D721Med (cell line): ENCODE data around the gene TDP2.

ENCODE experiments used
- DNase-seq: peaks from one replicate; pipeline ENCODE4 v3.0.0; 2011; ENCODE audit warnings: low spot score; ENCODE audit not compliant: insufficient read length
- FAIRE-seq: peaks from 2 replicates; lab custom pipeline; 2011; peaks lifted over from hg19 to GRCh38; lab: Jason Lieb, UNC
- TF ChIP-seq, protein P1 (sequence below): IDR thresholded peaks from 2 replicates; pipeline ENCODE4 v1.5.1; 2012; ENCODE audit warnings: mild to moderate bottlenecking, control low read depth; ENCODE audit not compliant: insufficient read depth; ENCODE audit errors: missing control alignments

The TDP2 gene

DNA sequence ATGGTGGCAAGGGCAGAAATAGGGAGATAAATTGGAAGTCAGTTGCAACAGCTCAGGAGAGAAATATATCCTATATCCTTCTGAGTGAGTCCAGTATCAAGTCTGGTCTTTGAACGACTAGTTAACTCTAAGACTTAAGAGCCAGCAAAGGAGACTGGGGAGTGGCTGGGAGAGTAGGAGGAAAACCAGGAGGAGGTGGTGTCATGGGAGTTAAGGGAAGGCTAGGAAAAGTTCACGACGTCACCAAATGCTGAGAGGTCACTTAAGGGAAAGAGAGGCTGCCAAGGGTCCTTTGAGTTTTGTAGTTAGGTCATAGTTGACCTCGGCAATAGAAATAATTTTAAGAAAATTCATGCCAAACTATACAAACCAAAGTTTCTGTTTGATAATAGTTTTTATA lies 25.3 kb upstream of the TDP2 start:
- FAIRE-seq (no peak), DNase-seq (no peak)
- TF ChIP-seq, protein P1, sequence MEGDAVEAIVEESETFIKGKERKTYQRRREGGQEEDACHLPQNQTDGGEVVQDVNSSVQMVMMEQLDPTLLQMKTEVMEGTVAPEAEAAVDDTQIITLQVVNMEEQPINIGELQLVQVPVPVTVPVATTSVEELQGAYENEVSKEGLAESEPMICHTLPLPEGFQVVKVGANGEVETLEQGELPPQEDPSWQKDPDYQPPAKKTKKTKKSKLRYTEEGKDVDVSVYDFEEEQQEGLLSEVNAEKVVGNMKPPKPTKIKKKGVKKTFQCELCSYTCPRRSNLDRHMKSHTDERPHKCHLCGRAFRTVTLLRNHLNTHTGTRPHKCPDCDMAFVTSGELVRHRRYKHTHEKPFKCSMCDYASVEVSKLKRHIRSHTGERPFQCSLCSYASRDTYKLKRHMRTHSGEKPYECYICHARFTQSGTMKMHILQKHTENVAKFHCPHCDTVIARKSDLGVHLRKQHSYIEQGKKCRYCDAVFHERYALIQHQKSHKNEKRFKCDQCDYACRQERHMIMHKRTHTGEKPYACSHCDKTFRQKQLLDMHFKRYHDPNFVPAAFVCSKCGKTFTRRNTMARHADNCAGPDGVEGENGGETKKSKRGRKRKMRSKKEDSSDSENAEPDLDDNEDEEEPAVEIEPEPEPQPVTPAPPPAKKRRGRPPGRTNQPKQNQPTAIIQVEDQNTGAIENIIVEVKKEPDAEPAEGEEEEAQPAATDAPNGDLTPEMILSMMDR, result no peak

DNA sequence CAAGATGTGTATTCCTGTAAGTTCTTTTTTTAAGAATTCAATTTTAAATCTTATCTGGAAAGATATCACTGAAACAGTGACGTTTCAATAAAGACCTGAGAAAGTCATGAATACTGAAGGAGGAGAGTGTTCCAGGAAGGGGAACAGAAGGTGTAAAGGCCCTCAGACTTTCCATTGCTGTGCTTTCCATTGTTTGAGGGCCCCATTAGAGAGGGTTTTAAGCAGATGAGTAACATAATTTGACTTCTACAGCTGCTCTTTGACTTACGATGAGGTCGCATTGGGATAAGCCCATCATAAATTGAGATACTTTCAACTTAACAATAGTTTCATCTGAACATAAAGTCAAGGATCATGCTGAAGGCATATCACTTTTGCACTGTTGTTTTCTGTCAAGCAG lies 24.9 kb upstream of the TDP2 start:
- no peak for FAIRE-seq

DNA sequence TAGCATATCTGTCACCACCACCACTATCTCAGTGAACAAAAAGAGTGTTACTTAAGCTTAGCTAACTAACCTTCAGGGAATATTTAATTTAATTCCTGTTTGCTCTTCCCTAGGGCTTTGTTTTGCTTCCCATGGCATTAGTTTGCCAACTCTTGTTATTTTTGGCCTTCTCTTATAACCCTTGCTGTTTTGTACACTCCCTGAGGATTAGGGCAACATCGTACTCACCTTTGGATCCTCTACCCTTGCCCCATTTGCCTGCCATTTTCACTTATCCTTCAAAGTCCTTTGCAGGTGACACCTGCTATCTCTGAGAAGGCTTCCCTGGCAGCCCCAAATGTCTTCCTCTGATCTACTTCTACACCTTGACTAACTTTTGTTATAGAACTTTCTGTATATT lies 23.9 kb upstream of the TDP2 start:
- DNase-seq (no peak), FAIRE-seq (no peak)

More for the DNA sequence above, 24.9 kb upstream of the TDP2 start:
- TF ChIP-seq, protein P1, result no peak
- no peak for DNase-seq

DNA sequence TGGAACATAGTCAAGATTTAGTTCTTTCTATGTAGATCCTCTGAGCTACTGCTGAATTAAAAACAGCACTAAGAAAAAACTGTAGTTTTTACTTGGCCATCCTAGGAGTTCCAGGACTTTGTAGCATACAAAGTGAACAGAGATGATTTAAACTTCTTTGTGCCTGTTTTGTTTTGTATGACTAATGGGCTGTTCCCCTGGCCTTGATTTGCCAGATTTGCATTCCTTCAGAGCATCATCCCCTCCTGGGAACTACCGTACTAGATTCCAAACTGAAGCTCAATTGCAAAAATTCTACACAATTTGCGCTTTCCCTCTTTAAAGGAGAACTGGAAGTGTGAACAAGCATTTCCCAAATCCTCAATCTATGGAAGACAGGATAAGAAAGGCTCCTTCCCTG lies 23.3 kb upstream of the TDP2 start:
- FAIRE-seq, result no peak
- TF ChIP-seq, protein P1, result no peak
- no peak for DNase-seq

More for the DNA sequence above, 23.9 kb upstream of the TDP2 start:
- TF ChIP-seq, protein P1, result no peak

DNA sequence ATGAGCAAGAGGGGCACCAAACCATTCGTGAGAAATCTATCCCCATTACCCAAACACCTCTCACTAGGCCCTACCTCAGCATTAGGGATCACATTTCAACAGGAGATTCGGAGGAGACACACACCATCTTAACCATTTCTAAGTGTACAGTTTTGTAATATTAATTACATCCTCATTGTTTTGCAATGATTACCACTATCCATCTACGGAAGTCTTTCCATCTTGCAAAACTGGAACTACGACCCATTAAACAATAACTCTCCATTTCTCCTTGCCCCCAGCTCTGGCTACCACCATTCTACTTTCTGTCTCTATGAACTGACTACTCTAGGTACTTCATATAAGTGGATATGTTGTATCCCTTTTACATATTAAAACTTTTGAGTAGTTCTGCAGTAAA lies 20.2 kb upstream of the TDP2 start:
- DNase-seq, result no peak
- TF ChIP-seq, protein P1, result no peak
- FAIRE-seq, result no peak

DNA sequence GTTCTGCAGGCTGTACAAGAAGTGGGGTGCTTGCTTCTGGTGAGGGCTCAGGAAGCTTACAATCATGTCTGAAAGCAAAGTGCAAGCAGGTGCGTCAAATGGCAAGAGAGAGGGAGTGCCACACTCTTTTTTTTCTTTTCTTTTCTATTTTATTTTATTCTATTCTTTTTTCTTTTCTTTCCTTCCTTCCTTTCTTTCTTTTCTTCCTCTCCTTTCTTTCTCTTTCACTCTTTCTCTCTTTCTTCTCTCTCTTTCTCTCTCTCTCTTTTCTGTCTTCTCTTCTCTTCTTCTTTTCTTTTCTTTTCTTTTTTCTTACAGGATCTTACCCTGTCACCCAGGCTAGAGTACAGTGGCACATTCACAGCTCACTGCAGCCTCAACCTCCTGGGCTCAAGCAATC lies 19.7 kb upstream of the TDP2 start:
- TF ChIP-seq, protein P1, result no peak
- no peak for FAIRE-seq
- no peak for DNase-seq

DNA sequence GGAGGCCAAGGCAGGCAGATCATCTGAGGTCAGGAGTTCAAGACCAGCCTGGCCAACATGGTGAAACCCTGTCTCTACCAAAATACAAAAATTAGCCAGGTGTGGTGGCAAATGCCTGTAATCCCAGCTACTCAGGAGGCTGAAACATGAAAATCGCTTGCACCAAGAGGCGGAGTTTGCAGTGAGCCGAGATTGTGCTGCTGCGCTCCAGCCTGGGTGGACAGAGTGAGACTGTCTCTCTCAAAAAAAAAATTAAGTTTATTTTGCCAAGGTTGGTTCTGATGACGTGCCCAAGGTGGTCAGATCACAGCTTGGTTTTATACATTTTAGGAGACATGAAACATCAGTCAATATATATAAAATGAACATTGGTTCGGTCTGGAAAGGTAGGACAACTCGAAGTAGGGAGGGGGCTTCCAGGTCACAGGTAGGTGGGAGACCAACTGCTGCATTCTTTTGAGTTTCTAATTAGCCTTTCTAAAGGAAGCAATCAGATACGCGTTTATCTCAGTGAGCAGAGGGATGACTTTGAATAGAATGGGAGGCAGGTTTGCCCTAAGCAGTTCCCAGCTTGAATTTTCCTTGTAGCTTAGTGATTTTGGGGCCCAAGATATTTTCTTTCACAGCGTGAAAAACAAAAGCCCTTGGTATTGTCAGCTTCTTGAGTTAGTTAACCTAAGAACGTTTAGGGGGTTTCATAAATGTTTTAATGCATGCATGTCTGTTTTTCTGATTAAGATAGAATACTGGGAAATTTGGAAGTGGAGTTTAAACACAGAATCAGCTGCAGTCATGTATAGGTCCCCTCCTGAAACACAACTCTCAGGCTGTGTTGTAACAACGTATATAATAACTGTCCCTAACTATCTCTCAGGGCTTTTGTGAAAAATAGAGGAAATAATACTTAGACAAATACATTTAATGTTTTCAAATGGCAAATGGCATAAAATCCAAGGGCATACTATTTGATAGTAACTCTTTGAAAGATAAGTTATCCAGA lies 16.9 kb upstream of the TDP2 start:
- FAIRE-seq, result no peak
- TF ChIP-seq, protein P1, result no peak
- no peak for DNase-seq
